Fibroblast of villous mesenchyme (primary cell): Measurements from ENCODE around the gene SLC16A6. TPM values are rescaled to one million over a fixed set of nuclear protein-coding genes. Genes with fewer than 3 reads are reported as not detected.
"Not testable (repeated sequence)": the region's sequence is repeated elsewhere in the genome, so short reads cannot be mapped to it uniquely, and the experiment has no call there.

ENCODE experiments used
- DNase-seq: peaks from one replicate; pipeline ENCODE4 v3.0.0-alpha.2; 2010; ENCODE audit warnings: low read depth
- H3K4me3 ChIP-seq: 2 replicates; pipeline ENCODE4 v1.5.1; 2011; ENCODE audit warnings: low read depth, mild to moderate bottlenecking, low read length
- CTCF ChIP-seq: IDR thresholded peaks from 2 replicates; pipeline ENCODE4 v1.5.1; 2012; ENCODE audit warnings: low read depth, mild to moderate bottlenecking, low read length; ENCODE audit not compliant: insufficient read depth
- total RNA-seq: library from RNA; depleted of rRNA; stranded (reverse); fragments of >200 nt; gene quantifications from 2 replicates; pipeline ENCODE4 v1.2.3, GENCODE V29; 2012

Gene SLC16A6
- total RNA-seq, 1 donor = 2.2 TPM

- no peak for DNase-seq
- no peak overlapping the region for H3K4me3 ChIP-seq
- no peak for TF ChIP-seq CTCF
Observed at GRCh38 chr17:68277807-68278206, 13.1 kb downstream of the SLC16A6 start.

GRCh38 chr17:68276339-68276738 is 14.6 kb downstream of the SLC16A6 start:
- not testable (repeated sequence) for H3K4me3 ChIP-seq, DNase-seq

GRCh38 chr17:68273722-68274121 is 17.2 kb downstream of the SLC16A6 start:
- no peak overlapping the region for H3K4me3 ChIP-seq
- no peak for TF ChIP-seq CTCF
- DNase-seq = no peak

GRCh38 chr17:68265833-68266232 is 25.1 kb downstream of the SLC16A6 start:
- H3K4me3 ChIP-seq = not testable (repeated sequence)
- DNase-seq = peak; percentile 44

- not testable (repeated sequence) for H3K4me3 ChIP-seq
- DNase-seq = peak; percentile 50
- TF ChIP-seq CTCF = peak; percentile 66
Observed at GRCh38 chr17:68263101-68263681, 27.7 kb downstream of the SLC16A6 start.

- not testable (repeated sequence) for H3K4me3 ChIP-seq, DNase-seq
Observed at GRCh38 chr17:68262467-68262866, 28.5 kb downstream of the SLC16A6 start.

- no peak for TF ChIP-seq CTCF
- no peak overlapping the region for H3K4me3 ChIP-seq
- peak; percentile 72 for DNase-seq
Observed at GRCh38 chr17:68260051-68260762, 30.7 kb downstream of the SLC16A6 start.

GRCh38 chr17:68259648-68259951 is 31.3 kb downstream of the SLC16A6 start:
- not testable (repeated sequence) for H3K4me3 ChIP-seq

GRCh38 chr17:68258890-68259647 is 31.9 kb downstream of the SLC16A6 start:
- DNase-seq = peak; percentile 61
- not testable (repeated sequence) for H3K4me3 ChIP-seq

More at GRCh38 chr17:68259648-68259951, 31.3 kb downstream of the SLC16A6 start:
- DNase-seq = not testable (repeated sequence)
